Activated T-helper 1 cell treated with anti-CD3 and anti-CD28 coated beads, Interleukin-2, amount 50 U/mL, for 16 hours (primary cell): ENCODE results near the gene KRTAP10-6.
"Not testable (repeated sequence)": the region's sequence is repeated elsewhere in the genome, so short reads cannot be mapped to it uniquely, and the experiment has no call there.

Source experiments
- DNase-seq, 2 donors: peaks; one replicate each; pipeline ENCODE4 v3.0.0-alpha.2; 2020; ENCODE audit warnings: low read depth in 1 of 2, low spot score in 1 of 2

Gene KRTAP10-6

GRCh38 chr21:44617071-44617501, 24.8 kb upstream of the KRTAP10-6 start:
- DNase-seq = no peak

DNA sequence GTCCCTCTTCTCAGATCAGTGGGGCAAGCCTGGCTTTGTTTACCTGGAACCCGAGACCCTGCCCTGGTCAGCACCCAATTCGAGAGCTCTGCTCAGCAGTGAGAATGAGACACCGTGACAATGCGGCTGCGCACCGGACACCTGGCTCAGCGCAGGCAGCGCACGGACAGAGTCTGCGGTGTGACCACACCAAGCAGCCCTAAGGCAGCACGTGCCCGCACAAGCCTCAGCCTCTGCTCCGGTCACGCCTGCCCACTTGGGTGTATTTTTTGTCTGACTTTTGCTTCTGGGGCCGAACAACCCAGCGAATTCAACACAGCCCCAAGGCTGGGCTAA, 24.3 kb upstream of the KRTAP10-6 start:
- DNase-seq = no peak

DNA sequence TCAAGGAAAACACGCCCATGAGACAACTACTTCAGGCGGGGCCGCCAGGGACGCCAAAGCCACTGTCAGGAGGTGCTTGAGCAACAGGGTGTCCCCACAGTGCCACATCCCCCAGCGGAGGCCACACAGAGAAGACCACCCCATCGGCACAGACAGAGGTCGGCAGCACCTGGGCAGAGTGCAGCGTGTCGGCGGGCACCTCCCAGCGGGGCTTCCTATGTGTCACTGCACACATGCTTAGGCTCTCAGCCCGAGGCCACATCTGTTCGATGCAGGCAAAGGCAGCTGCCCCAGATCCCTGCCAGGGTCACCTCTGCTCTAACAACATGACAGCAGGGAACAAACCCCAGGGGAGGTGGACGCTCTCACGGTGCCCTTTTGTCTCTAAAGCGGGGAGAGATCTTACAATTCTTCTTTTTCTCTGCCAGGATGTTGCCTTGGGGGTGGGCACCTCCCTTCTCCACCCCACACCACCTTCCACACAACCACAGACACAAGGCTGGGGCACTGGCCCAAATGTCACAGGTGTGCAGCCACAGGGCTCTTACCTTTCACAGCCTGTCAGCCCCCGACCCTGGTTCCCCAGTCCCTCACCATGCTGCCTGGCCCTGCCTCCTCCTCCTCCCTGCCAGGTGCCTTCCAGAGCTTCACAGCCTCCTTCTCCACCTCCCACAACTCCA, 23.7 kb upstream of the KRTAP10-6 start:
- no peak for DNase-seq

DNA sequence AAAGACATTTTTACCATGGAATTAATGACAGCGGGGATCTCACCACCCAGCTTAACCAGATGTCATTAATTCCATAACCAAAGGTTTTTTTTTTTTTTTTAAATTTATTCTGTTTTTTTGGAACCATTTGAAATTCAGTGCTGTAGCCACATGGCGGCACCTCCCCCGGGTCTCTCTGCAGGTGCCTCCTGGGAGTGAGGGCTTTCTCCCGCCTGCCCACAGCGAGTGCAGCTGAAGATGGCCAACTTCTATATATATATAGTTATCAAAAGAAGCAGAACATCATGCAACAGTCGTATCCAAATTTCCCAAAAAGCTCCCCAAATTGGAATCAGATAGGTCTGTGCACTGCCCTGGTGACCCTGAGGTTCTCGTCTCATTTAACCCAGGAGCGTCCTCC, 23.2 kb upstream of the KRTAP10-6 start:
- DNase-seq = no peak

GRCh38 chr21:44614961-44615391, 22.7 kb upstream of the KRTAP10-6 start:
- no peak for DNase-seq

GRCh38 chr21:44614161-44614631, 21.9 kb upstream of the KRTAP10-6 start:
- DNase-seq = no peak

GRCh38 chr21:44613386-44614155, 21.3 kb upstream of the KRTAP10-6 start:
- DNase-seq = no peak

DNA sequence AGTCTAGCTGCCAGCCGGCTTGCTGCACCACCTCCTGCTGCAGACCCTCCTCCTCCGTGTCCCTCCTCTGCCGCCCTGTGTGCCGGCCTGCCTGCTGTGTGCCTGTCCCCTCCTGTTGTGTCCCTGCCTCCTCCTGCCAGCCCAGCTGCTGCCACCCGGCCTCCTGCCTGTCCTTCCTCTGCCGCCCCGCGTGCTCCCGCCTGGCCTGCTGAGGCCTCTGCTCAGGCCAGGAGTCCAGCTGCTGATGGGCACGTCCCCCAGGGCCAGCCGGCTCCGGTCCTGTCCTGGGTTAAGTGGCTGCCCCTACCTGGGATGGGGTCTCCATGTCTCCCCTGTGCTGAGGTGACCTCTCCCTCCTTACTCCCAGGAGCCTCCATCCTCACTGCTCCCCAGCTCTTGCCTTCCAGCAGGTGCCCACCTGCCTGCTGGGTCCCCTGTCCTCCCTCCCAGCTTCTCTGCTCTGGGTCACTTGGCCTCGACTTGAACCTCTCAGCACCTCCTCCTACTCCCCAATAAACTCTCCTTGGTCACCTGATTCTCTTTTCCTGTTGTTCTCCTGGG, 20.4 kb upstream of the KRTAP10-6 start:
- no peak for DNase-seq

DNA sequence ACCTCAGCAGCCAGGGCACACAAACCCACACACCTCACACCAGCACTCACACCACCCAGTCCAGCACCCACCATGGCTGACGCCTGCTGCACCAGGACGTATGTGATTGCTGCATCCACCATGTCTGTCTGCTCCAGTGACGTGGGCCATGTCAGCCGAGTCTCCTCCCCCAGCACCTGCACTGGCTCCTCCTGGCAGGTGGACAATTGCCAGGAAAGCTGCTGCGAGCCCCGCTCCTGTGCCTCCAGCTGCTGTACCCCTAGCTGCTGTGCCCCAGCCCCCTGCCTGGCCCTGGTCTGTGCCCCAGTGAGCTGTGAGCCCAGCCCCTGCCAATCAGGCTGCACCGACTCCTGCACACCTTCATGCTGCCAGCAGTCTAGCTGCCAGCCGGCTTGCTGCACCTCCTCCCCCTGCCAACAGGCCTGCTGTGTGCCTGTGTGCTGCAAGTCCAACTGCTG, 19.8 kb upstream of the KRTAP10-6 start, which contains the start of gene KRTAP10-8:
Gene KRTAP10-8, plus strand, starts transcription at position 51 of the 458 bp plus-strand sequence. Its CDS starts 22 bp downstream, at position 73.
- no peak for DNase-seq

GRCh38 chr21:44611551-44611950, 19.2 kb upstream of the KRTAP10-6 start:
- DNase-seq = no peak

DNA sequence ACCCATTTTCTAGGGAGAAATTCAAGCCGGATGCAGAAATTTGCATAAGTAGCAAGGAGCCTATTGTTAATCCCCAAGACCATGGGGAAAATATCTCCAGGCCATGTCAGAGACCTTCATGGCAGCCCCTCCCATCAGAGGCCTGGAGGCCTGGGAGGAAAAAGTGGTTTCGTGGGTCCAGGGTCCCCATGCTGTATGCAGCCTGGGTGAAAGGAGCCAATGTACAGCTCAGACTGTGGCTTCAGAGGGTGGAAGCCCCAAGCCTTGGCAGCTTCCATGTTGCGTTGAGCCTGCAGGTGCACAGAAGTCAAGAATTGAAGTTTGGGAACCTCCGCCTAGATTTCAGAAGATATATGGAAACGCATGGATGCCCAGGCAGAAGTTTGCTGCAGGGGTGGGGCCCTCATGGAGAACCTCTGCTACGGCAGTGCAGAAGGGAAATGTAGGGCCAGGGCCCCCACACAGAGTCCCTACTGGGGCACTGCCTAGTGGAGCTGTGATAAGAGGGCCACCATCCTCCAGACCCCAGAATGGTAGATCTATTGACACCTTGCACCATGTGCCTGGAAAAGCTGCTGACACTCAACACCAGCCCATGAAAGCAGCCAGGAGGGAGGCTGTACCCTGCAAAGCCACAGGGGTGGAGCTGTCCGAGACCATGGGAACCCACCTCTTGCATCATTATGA, 18.0 kb upstream of the KRTAP10-6 start:
- DNase-seq = not testable (repeated sequence)

- no peak for DNase-seq
Measured at GRCh38 chr21:44609193-44609592, 16.9 kb upstream of the KRTAP10-6 start.

GRCh38 chr21:44606495-44606894, 14.2 kb upstream of the KRTAP10-6 start:
- no peak for DNase-seq

DNA sequence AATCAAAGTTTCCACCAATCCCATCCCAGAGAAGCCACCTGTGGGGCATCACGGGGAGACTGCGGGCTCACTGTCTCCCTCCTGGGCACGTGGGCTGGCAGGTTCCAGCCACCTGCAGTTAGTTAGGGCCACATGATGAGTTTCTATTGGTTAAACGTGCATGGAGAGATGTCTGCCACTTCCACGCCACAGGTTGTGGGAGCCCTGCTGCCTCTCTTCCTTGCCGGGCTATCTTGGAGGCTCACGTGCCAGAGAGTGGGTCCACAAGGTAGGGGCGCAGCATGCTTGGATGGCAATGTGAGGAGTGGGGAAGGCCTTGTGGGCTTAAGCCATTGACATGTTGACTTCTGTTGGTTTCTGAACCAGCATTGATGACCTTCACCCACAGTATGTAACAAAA, 11.6 kb upstream of the KRTAP10-6 start:
- DNase-seq = no peak

- DNase-seq = no peak
Measured at GRCh38 chr21:44603109-44603875, 11.0 kb upstream of the KRTAP10-6 start.

- DNase-seq = no peak
Measured at GRCh38 chr21:44602463-44602850, 10.2 kb upstream of the KRTAP10-6 start.

GRCh38 chr21:44601596-44602462, 9.5 kb upstream of the KRTAP10-6 start:
- no peak for DNase-seq

DNA sequence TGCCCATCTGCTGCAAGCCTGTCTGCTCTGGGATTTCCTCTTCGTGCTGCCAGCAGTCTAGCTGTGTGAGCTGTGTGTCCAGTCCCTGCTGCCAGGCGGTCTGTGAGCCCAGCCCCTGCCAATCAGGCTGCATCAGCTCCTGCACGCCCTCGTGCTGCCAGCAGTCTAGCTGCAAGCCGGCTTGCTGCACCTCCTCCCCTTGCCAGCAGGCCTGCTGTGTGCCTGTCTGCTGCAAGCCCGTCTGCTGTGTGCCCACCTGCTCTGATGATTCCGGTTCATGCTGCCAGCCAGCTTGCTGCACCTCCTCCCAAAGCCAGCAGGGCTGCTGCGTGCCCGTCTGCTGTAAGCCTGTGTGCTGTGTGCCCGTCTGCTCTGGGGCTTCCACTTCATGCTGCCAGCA, 8.8 kb upstream of the KRTAP10-6 start:
- DNase-seq = not testable (repeated sequence)

- not testable (repeated sequence) for DNase-seq
Measured at GRCh38 chr21:44600118-44600978, 8.0 kb upstream of the KRTAP10-6 start, which contains the start of gene KRTAP10-7. Gene KRTAP10-7 (plus strand): TSS chr21:44600597. CDS start chr21:44600622, 25 bp downstream.
